H1 (cell line): ENCODE data around the gene NLK. TPM values are rescaled to one million over a fixed set of nuclear protein-coding genes. Genes with fewer than 3 reads are reported as not detected.
"Not testable (repeated sequence)": the region's sequence is repeated elsewhere in the genome, so short reads cannot be mapped to it uniquely, and the experiment has no call there.

Source experiments
- CTCF ChIA-PET: fragments of 300-600 bp; sonication (Branson Sonifier 250); formaldehyde crosslinking; loops from one replicate; lab custom pipeline; 2021; ENCODE audit not compliant: partially characterized antibody; lab: Charles Lee
- POLR2A ChIA-PET: fragments of 300-600 bp; sonication (Branson Sonifier 250); formaldehyde crosslinking; loops from one replicate; lab custom pipeline; 2021; ENCODE audit warnings: inconsistent platforms; ENCODE audit not compliant: partially characterized antibody; lab: Charles Lee
- DNase-seq, 2 experiments: peaks; one replicate each; pipeline versions ENCODE4 v3.0.0 to v3.0.0-alpha.2; 2010 to 2022; ENCODE audit warnings: low spot score in 2 of 2, low read depth in 1 of 2, mixed read lengths in 1 of 2
- FAIRE-seq: peaks from 2 replicates; lab custom pipeline; 2011; peaks lifted over from hg19 to GRCh38; lab: Jason Lieb, UNC
- H2AFZ ChIP-seq: 2 replicates; pipeline ENCODE4 v1.8.1; 2012; ENCODE audit warnings: low read length, inconsistent platforms
- H2AK5ac ChIP-seq: 2 replicates; pipeline ENCODE4 v1.6.1; 2013; ENCODE audit warnings: low read depth, low read length
- H2BK120ac ChIP-seq: replicated peaks from 2 replicates; pipeline ENCODE3; 2013; ENCODE audit warnings: low read depth, low read length, inconsistent platforms
- H2BK12ac ChIP-seq: 2 replicates; pipeline ENCODE4 v1.6.1; 2013; ENCODE audit warnings: low read depth, low read length
- H2BK15ac ChIP-seq: 2 replicates; pipeline ENCODE4 v1.6.1; 2013; ENCODE audit warnings: low read length
- H2BK20ac ChIP-seq: 2 replicates; pipeline ENCODE4 v1.6.1; 2013; ENCODE audit warnings: low read length
- H2BK5ac ChIP-seq: 2 replicates; pipeline ENCODE4 v1.6.1; 2013; ENCODE audit warnings: low read depth, low read length
- H3K14ac ChIP-seq: 2 replicates; pipeline ENCODE4 v1.6.1; 2013; ENCODE audit warnings: inconsistent platforms; ENCODE audit not compliant: insufficient read length
- H3K18ac ChIP-seq: 2 replicates; pipeline ENCODE4 v1.6.1; 2013; ENCODE audit warnings: low read length; ENCODE audit errors: extremely low read depth
- H3K23ac ChIP-seq: 2 replicates; pipeline ENCODE4 v1.6.1; 2013; ENCODE audit warnings: inconsistent platforms; ENCODE audit not compliant: insufficient read length
- H3K23me2 ChIP-seq: 2 replicates; pipeline ENCODE4 v1.6.1; 2013; ENCODE audit warnings: low read depth, low read length
- H3K27ac ChIP-seq: 2 replicates; pipeline ENCODE4 v1.6.1; 2011; ENCODE audit warnings: low read depth, low read length, inconsistent platforms
- H3K27me3 ChIP-seq, 4 experiments: replicated peaks in 1 of 4; 1 replicate in 1 of 4; 2 replicates in 3 of 4; pipeline versions ENCODE4 v1.6.1 to v1.8.1; 2011 to 2013; ENCODE audit warnings: low read length in 3 of 4, mild to moderate bottlenecking in 3 of 4, inconsistent platforms in 2 of 4, mixed read lengths in 2 of 4, moderate library complexity in 1 of 4; ENCODE audit not compliant: control insufficient read depth in 3 of 4, insufficient read depth in 3 of 4; ENCODE audit errors: extremely low read depth in 1 of 4
- H3K36me3 ChIP-seq, 4 experiments: 2 replicates each; pipeline versions ENCODE4 v1.6.1 to v1.8.1; 2011 to 2013; ENCODE audit warnings: mild to moderate bottlenecking in 4 of 4, low read length in 3 of 4, moderate library complexity in 2 of 4, control low read depth in 1 of 4, inconsistent platforms in 1 of 4; ENCODE audit not compliant: insufficient read depth in 4 of 4, control insufficient read depth in 2 of 4
- H3K4ac ChIP-seq: replicated peaks from 2 replicates; pipeline ENCODE3; 2013; ENCODE audit warnings: low read length, low read depth, mixed read lengths, inconsistent platforms; ENCODE audit not compliant: insufficient read length
- H3K4me1 ChIP-seq, 4 experiments: replicated peaks in 1 of 4; 1 replicate in 1 of 4; 2 replicates in 3 of 4; pipeline versions ENCODE4 v1.6.1 to v1.8.1; 2011 to 2013; ENCODE audit warnings: low read length in 3 of 4, inconsistent platforms in 2 of 4, mixed read lengths in 1 of 4; ENCODE audit not compliant: insufficient read depth in 4 of 4, control insufficient read depth in 3 of 4
- H3K4me2 ChIP-seq, 2 experiments: 2 replicates each; pipeline versions ENCODE4 v1.6.1 to v1.8.1; 2011 to 2013; ENCODE audit warnings: low read depth in 2 of 2, low read length in 2 of 2, control low read depth in 1 of 2, inconsistent platforms in 1 of 2, mild to moderate bottlenecking in 1 of 2; ENCODE audit not compliant: insufficient read depth in 1 of 2
- H3K4me3 ChIP-seq, 4 experiments: fragments of 200-600, 300-600 bp in 1 of 4; sonication (generic), shearing (Covaris generic), sonication (Bioruptor Twin) in 1 of 4; 2 replicates each; pipeline versions ENCODE4 v1.5.1 to v1.8.1; 2011 to 2016; ENCODE audit warnings: low read length in 4 of 4, low read depth in 3 of 4, control low read depth in 2 of 4, inconsistent platforms in 2 of 4, mild to moderate bottlenecking in 2 of 4, mixed read lengths in 1 of 4, moderate library complexity in 1 of 4; ENCODE audit not compliant: insufficient read depth in 2 of 4; ENCODE audit errors: extremely low read depth in 1 of 4
- H3K56ac ChIP-seq: replicated peaks from 2 replicates; pipeline ENCODE3; 2013; ENCODE audit warnings: low read depth, mild to moderate bottlenecking, mixed read lengths, low read length, inconsistent platforms; ENCODE audit not compliant: insufficient read length
- H3K79me1 ChIP-seq: 2 replicates; pipeline ENCODE4 v1.6.1; 2013; ENCODE audit warnings: low read depth, low read length, control low read depth
- H3K79me2 ChIP-seq, 2 experiments: 2 replicates each; pipeline versions ENCODE4 v1.6.1 to v1.8.1; 2012 to 2013; ENCODE audit warnings: low read length in 2 of 2, mild to moderate bottlenecking in 2 of 2, inconsistent platforms in 1 of 2; ENCODE audit not compliant: insufficient read depth in 2 of 2, control insufficient read depth in 1 of 2
- H3K9ac ChIP-seq, 4 experiments: replicated peaks in 1 of 4; 1 replicate in 1 of 4; 2 replicates in 3 of 4; pipeline versions ENCODE4 v1.6.1 to v1.8.1; 2011 to 2013; ENCODE audit warnings: low read depth in 3 of 4, low read length in 3 of 4, control low read depth in 2 of 4, mild to moderate bottlenecking in 2 of 4, moderate library complexity in 2 of 4, inconsistent platforms in 1 of 4; ENCODE audit errors: extremely low read depth in 1 of 4
- H3K9me3 ChIP-seq, 2 experiments: 2 replicates each; pipeline versions ENCODE4 v1.6.1 to v1.8.1; 2012 to 2013; ENCODE audit warnings: mild to moderate bottlenecking in 2 of 2, moderate library complexity in 2 of 2, control low read depth in 1 of 2, inconsistent platforms in 1 of 2, low read depth in 1 of 2, low read length in 1 of 2, mixed read lengths in 1 of 2; ENCODE audit not compliant: insufficient read depth in 2 of 2
- H4K20me1 ChIP-seq, 2 experiments: replicated peaks in 1 of 2; 2 replicates each; pipeline versions ENCODE3 to v1.8.1; 2011 to 2013; ENCODE audit warnings: inconsistent platforms in 2 of 2, low read length in 2 of 2, mild to moderate bottlenecking in 1 of 2; ENCODE audit not compliant: insufficient read depth in 2 of 2, control insufficient read depth in 1 of 2
- H4K5ac ChIP-seq: 2 replicates; pipeline ENCODE4 v1.6.1; 2013; ENCODE audit warnings: low read length, low read depth, mixed read lengths, inconsistent platforms; ENCODE audit not compliant: insufficient read length
- H4K8ac ChIP-seq: 2 replicates; pipeline ENCODE4 v1.8.0; 2013; ENCODE audit warnings: mild to moderate bottlenecking, moderate library complexity, low read length, inconsistent platforms; ENCODE audit not compliant: insufficient read depth; ENCODE audit errors: extremely low read depth
- H4K91ac ChIP-seq: replicated peaks from 2 replicates; pipeline ENCODE3; 2013; ENCODE audit warnings: low read length, mixed read lengths, inconsistent platforms; ENCODE audit not compliant: insufficient read length
- CBX8 ChIP-seq: fragments of 300-800, 300-1000 bp; sonication (generic); IDR thresholded peaks from 2 replicates; pipeline ENCODE4 v1.7.1; 2016; ENCODE audit warnings: low read depth, low read length, borderline replicate concordance
- FOSL1 ChIP-seq: IDR thresholded peaks from 2 replicates; pipeline ENCODE4 v1.6.1; 2011; ENCODE audit warnings: mild to moderate bottlenecking, low read depth, low read length, moderate library complexity; ENCODE audit not compliant: insufficient read depth
- POLR2A ChIP-seq, 2 experiments: IDR thresholded peaks; 1 replicate in 1 of 2; 2 replicates in 1 of 2; pipeline ENCODE4 v1.6.1; 2011; ENCODE audit warnings: low read depth in 2 of 2, low read length in 2 of 2, mild to moderate bottlenecking in 2 of 2; ENCODE audit errors: control extremely low read depth in 1 of 2
- SIN3A ChIP-seq, 2 experiments: IDR thresholded peaks in 1 of 2; conservative IDR thresholded peaks in 1 of 2; 2 replicates each; pipeline ENCODE4 v1.6.1; 2011 to 2012; ENCODE audit warnings: low read length in 2 of 2, improper control_type of control experiment in 1 of 2, low read depth in 1 of 2, mild to moderate bottlenecking in 1 of 2
- SP1 ChIP-seq: IDR thresholded peaks from 2 replicates; pipeline ENCODE4 v1.6.1; 2011; ENCODE audit warnings: low read depth, low read length
- TCF12 ChIP-seq: IDR thresholded peaks from 2 replicates; pipeline ENCODE4 v1.6.1; 2011; ENCODE audit warnings: low read depth, mild to moderate bottlenecking, low read length
- YY1 ChIP-seq: IDR thresholded peaks from 2 replicates; pipeline ENCODE4 v1.6.1; 2011; ENCODE audit warnings: low read depth, mild to moderate bottlenecking, low read length
- ZNF274 ChIP-seq: IDR thresholded peaks from 2 replicates; pipeline ENCODE4 v1.7.0; 2012; ENCODE audit warnings: low read length, borderline replicate concordance; ENCODE audit errors: extremely low read depth
- WGBS, 2 experiments: shearing (Covaris generic) in 1 of 2; methylation state at CpG; one replicate each; pipeline versions ENCODE4 v1.1.6 to v1.1.7; 2013 to 2015; ENCODE audit warnings: low lambda C conversion rate in 2 of 2, mixed read lengths in 2 of 2, inconsistent platforms in 1 of 2, low coverage in 1 of 2, missing lambda C conversion rate in 1 of 2; ENCODE audit not compliant: insufficient replicate concordance in 2 of 2, insufficient coverage in 1 of 2, insufficient read length in 1 of 2; ENCODE audit errors: extremely low coverage in 1 of 2, missing lambda C conversion rate in 1 of 2; 5-methylcytosine and 5-hydroxymethylcytosine counted together
- polyA plus RNA-seq, 7 experiments: library from polyadenylated mRNA; depleted of rRNA in 3 of 7; stranded (reverse) in 5 of 7; unstranded in 2 of 7; fragments of >200 nt in 5 of 7; fragments of 200-250 nt in 2 of 7; gene quantifications; 1 replicate in 5 of 7; 2 replicates in 1 of 7; 4 replicates in 1 of 7; pipeline versions ENCODE4 v1.2.1 to v1.2.3, GENCODE V29; 2011 to 2013; ENCODE audit warnings: missing spikeins in 2 of 7, mixed read lengths in 2 of 7
- total RNA-seq: library from RNA; stranded (reverse); fragmentation: NEBNext Ultra II Directional; extraction: Animal tissue kit (Norgen Biotek cat#: 25700); gene quantifications from 2 replicates; pipeline ENCODE4 v1.2.1, GENCODE V29; 2021

NLK gene
- total and polyA plus RNA-seq, 2 of the 8 experiments (the other 6 are each of a cell fraction or from before 2014, with no cell fraction given), result 30.8 to 49.9 TPM

GRCh38 chr17:28242791-28243190 is 200.3 kb downstream of the NLK start (continued):
- TF ChIP-seq ZNF274, result no peak
- no peak for TF ChIP-seq POLR2A (IDR thresholded peaks at IDR 0.05; ENCODE audit: control extremely low read depth in 1 of 2, low read depth in 2 of 2, low read length in 2 of 2)
- TF ChIP-seq FOSL1, result no peak
- TF ChIP-seq SP1, result no peak
- TF ChIP-seq TCF12, result no peak
- no peak for TF ChIP-seq YY1
- TF ChIP-seq SIN3A (conservative IDR thresholded peaks at IDR 0.05 in 1 of 2, IDR thresholded peaks at IDR 0.05 in 1 of 2; ENCODE audit: low read depth in 1 of 2, low read length in 2 of 2), result no peak
- no peak for TF ChIP-seq CBX8

- CTCF ChIA-PET, result interaction anchor here (15.7 kb wide), 1 partner anchor 10 kb away, joined by 266 read pairs; no protein-coding TSS in a partner anchor
- H3K79me1 ChIP-seq, H3K23me2 ChIP-seq, H2BK5ac ChIP-seq, H2BK120ac ChIP-seq, H2AK5ac ChIP-seq, H4K5ac ChIP-seq, FAIRE-seq, H3K23ac ChIP-seq, H2BK12ac ChIP-seq, DNase-seq, H4K91ac ChIP-seq, H4K20me1 ChIP-seq, POLR2A ChIA-PET, H3K4me3 ChIP-seq, H3K9ac ChIP-seq, H3K9me3 ChIP-seq, H3K4ac ChIP-seq, H3K4me2 ChIP-seq, H3K27me3 ChIP-seq, H2BK20ac ChIP-seq, H3K79me2 ChIP-seq, H3K18ac ChIP-seq, H3K4me1 ChIP-seq, H2AFZ ChIP-seq, H3K27ac ChIP-seq, H3K36me3 ChIP-seq, H2BK15ac ChIP-seq, H3K56ac ChIP-seq, H4K8ac ChIP-seq, H3K14ac ChIP-seq: not testable (repeated sequence)
- WGBS, 2 experiments, result 75% methylated on average over 3 of the region's 4 CpGs; no CpG with 5 or more reads in 1 of the 2 experiments
Observed at GRCh38 chr17:28243268-28243667, 200.8 kb downstream of the NLK start.
